Transverse colon (tissue), 4 donors: Measurements from ENCODE around the gene ADGRA1. TPM values are rescaled to one million over a fixed set of nuclear protein-coding genes. Genes with fewer than 3 reads are reported as not detected.
A peak's percentile ranks its signal among the peaks of the same experiment; 100 is the strongest.

Source experiments
- DNase-seq: peaks from one replicate; pipeline ENCODE4 v3.0.0-alpha.2; 2019
- H3K27ac ChIP-seq, 4 donors: fragments of 200-600 bp; sonication (generic); 2 replicates each; pipeline ENCODE4 v1.5.1; 2016 to 2018; ENCODE audit warnings: inconsistent platforms in 4 of 4
- H3K27me3 ChIP-seq: fragments of 200-600 bp; sonication (generic); 2 replicates; pipeline ENCODE4 v1.5.1; 2017; ENCODE audit warnings: inconsistent platforms
- H3K36me3 ChIP-seq, 4 donors: fragments of 200-600 bp; sonication (generic); 2 replicates each; pipeline ENCODE4 v1.5.1; 2017 to 2019; ENCODE audit warnings: inconsistent platforms in 4 of 4
- H3K4me1 ChIP-seq, 4 donors: fragments of 200-600 bp; sonication (generic); 2 replicates each; pipeline ENCODE4 v1.5.1; 2017 to 2020; ENCODE audit warnings: inconsistent platforms in 4 of 4
- H3K4me3 ChIP-seq, 4 donors: fragments of 200-600 bp; sonication (generic); 1 replicate in 1 of 4; 2 replicates in 3 of 4; pipeline versions ENCODE4 v1.5.1 to v1.6.1; 2017 to 2019; ENCODE audit warnings: inconsistent platforms in 4 of 4
- H3K9me3 ChIP-seq, 2 donors: fragments of 200-600 bp; sonication (generic); 2 replicates each; pipeline ENCODE4 v1.5.1; 2017 to 2019; ENCODE audit warnings: inconsistent platforms in 2 of 2
- EP300 ChIP-seq: sonication (generic); formaldehyde crosslinking; IDR thresholded peaks from one replicate; pipeline ENCODE4 v1.6.1; 2017; ENCODE audit warnings: antibody characterized with exemption, low read depth
- POLR2A ChIP-seq: fragments of 450-650 bp; IDR thresholded peaks from one replicate; pipeline ENCODE4 v1.6.1; 2016; ENCODE audit warnings: antibody characterized with exemption, mild to moderate bottlenecking, moderate library complexity
- POLR2AphosphoS5 ChIP-seq, 3 donors: sonication (generic); formaldehyde crosslinking; IDR thresholded peaks; one replicate each; pipeline ENCODE4 v1.6.1; 2016; ENCODE audit warnings: antibody characterized with exemption in 3 of 3
- WGBS, 2 donors: methylation state at CpG; one replicate each; pipeline ENCODE4 v1.1.5; 2018; ENCODE audit warnings: low coverage in 1 of 2; 5-methylcytosine and 5-hydroxymethylcytosine counted together
- in situ Hi-C, 4 donors: fragments of 200-750 bp; cut with MboI; loops; one replicate each; pipeline versions ENCODE4 v1.15.0 to v1.15.1; 2017; ENCODE audit warnings: low sequenced_read_pairs in 3 of 4, low pct_ligation_motif_present in 1 of 4, low pct_unique_long_range_greater_than_20kb in 1 of 4
- intact Hi-C: fragments of 100-400 bp; cut with DNase I; formaldehyde crosslinking; loops from one replicate; pipeline ENCODE4 v1.15.1; 2023; ENCODE audit warnings: low total_unique reads
- total RNA-seq, 4 donors: library from RNA; depleted of rRNA; stranded (reverse); fragments of >200 nt; gene quantifications; one replicate each; pipeline ENCODE4 v1.1.0, GENCODE V29; 2016
- TF ChIP-seq, protein P1 (sequence below), 5 experiments: fragments of 200-600 bp in 3 of 5; fragments of 450-650 bp in 2 of 5; sonication (generic) in 3 of 5; IDR thresholded peaks; 1 replicate in 2 of 5; 2 replicates in 3 of 5; pipeline ENCODE4 v1.5.1; 2016 to 2017; ENCODE audit warnings: antibody characterized with exemption in 5 of 5, inconsistent platforms in 3 of 5, mild to moderate bottlenecking in 2 of 5, moderate library complexity in 1 of 5

Gene ADGRA1
- total RNA-seq, 4 donors from 2014 or later = 0.16 TPM; not detected in 3

DNA sequence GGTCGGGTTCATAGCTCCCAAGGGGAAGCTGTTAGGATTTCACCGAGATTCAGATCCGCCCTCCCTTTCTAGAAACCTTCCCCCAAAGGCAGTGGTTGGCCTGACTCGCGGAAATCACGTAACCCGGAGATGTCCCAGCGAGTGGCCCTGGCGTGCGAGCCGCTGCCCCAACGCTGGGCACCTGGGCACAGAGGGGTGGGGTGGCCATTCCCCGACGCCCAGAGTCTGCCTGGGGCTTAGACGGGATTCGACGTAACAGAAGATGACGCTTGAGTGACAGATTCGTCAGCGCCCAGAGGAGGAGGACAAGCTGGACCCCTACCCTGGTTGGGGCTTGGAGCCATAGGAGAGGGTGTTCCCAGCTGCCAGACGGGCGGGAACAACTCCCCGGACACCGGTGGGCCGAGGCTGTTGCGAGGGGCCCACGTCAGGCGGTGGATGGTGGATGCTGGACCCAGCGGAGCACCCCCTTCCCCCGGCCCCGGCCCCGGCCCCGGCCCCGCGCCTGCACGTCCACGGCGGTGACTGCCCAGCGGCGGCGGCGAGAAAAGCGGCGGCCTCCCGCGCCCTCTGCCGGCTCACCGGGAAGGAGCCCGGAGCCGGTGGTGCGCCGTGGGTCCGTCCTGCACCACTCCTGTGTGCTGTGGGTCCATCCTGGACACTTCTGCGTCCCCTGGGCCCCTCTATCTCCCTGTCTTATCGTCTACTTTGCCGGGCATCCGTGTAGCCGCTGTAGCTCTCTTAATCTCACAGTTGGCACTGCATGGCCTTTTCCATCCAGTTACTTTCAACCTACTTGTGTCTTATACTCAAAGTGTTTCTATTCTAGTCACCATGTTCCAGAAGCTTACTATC is 36.9 kb downstream of the ADGRA1 start:
- peak; percentile 8 for DNase-seq
- 42 to 44% methylated on average over 8 to 32 of the region's 58 CpGs for WGBS, 2 donors
- in situ Hi-C loops = loop anchor here in 2 of 4 donors (25.0 kb wide), 1 partner anchor 187 kb away; the partner anchor contains the start of gene CFAP46 (in 2 of the 2)

DNA sequence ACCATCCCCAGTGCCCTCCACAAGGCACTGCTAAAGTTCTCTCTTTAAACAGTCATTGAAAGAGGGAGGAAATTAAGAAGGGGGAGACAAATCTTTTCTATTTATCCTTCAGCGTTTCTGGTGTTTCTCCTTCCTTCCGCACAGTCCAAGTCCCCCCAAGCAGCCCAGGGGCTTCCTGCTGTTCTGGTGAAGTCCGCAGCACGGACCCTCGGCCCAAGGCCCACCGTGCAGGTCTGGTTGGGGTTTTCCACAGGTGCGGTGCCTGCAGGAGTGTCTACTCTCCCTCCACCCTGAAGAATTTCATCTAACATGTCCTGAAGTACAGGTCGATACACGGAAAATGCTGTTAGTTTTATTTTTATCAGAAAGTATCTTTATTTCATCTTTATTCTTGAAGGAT is 38.2 kb downstream of the ADGRA1 start:
- Histone ChIP-seq H3K4me1 (no peaks in the 10 kb centered on the region), H3K27ac (no peak overlapping the region), H3K9me3 (no peaks in the 10 kb centered on the region), H3K27me3 (peaks cover 25% of the 10 kb centered on the region), H3K4me3 (no peak overlapping the region), H3K36me3 (no peaks in the 10 kb centered on the region)
- no peak for DNase-seq
- no peak for TF ChIP-seq EP300
- TF ChIP-seq POLR2AphosphoS5 (IDR thresholded peaks at IDR 0.05) = no peak
- TF ChIP-seq, protein P1, sequence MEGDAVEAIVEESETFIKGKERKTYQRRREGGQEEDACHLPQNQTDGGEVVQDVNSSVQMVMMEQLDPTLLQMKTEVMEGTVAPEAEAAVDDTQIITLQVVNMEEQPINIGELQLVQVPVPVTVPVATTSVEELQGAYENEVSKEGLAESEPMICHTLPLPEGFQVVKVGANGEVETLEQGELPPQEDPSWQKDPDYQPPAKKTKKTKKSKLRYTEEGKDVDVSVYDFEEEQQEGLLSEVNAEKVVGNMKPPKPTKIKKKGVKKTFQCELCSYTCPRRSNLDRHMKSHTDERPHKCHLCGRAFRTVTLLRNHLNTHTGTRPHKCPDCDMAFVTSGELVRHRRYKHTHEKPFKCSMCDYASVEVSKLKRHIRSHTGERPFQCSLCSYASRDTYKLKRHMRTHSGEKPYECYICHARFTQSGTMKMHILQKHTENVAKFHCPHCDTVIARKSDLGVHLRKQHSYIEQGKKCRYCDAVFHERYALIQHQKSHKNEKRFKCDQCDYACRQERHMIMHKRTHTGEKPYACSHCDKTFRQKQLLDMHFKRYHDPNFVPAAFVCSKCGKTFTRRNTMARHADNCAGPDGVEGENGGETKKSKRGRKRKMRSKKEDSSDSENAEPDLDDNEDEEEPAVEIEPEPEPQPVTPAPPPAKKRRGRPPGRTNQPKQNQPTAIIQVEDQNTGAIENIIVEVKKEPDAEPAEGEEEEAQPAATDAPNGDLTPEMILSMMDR (IDR thresholded peaks at IDR 0.05) = no peak
- TF ChIP-seq POLR2A = no peak
- whole genome bisulfite sequencing, 2 donors = 84 to 86% methylated on average over 7 to 9 of the region's 9 CpGs
- in situ Hi-C loops = no loop called here
- intact Hi-C loops = loop anchor here (5.0 kb wide), 1 partner anchor 289 kb away; no protein-coding TSS in a partner anchor

More for the DNA sequence above, 36.9 kb downstream of the ADGRA1 start:
- Histone ChIP-seq H3K27ac (no peak overlapping the region), H3K4me1 (no peaks in the 10 kb centered on the region), H3K4me3 (no peak overlapping the region), H3K9me3 (no peaks in the 10 kb centered on the region), H3K36me3 (no peaks in the 10 kb centered on the region), H3K27me3 (peaks cover 25% of the 10 kb centered on the region)
- no peak for TF ChIP-seq POLR2AphosphoS5 (IDR thresholded peaks at IDR 0.05)
- TF ChIP-seq, protein P1 (IDR thresholded peaks at IDR 0.05) = peak; percentile 36 to 64 (median 40)
- intact Hi-C loops = loop anchor here (5.0 kb wide), 1 partner anchor 287 kb away; no protein-coding TSS in a partner anchor

DNA sequence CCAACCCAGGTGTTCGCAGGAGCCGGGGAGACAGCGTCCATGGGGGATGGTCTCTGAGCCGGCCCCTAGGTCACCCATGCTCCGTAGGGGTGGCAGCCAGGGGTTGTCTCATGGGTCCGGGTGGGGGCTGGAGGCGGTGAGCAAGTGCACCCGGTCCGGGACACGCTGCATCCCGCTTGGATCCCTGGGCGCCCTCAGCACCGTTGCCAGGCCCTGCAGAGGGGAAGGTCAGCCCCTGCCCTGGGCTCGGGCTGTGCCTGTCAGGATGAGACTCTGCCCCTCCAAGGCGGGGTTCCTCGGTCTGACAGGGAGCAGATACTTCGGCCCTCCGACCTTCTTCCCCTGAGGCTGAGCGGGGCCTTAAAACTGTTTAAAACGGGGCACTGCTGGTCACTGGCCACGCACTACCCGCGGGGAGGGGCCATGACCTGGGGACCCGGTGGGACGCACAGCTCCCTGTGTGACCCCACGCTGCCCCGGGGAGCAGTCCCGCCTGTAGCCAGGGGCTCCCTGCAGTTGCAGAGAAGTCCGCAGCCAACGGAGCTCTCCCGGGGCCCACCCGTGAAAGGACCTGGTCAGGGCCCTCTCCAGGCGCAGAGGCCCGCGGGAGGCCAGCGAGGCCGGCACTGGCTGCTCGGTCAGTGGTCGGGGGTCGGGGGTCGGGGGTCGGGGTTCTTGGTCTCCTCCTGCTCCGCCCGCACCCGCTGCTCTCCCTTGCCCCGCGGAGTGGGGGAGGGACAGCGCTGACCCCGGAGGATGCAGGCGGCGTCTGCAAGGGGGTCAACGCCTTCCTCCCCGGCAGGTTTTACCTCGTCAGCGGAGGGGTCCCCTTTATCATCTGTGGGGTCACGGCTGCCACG is 38.9 kb downstream of the ADGRA1 start:
- no peaks in the 10 kb centered on the region for H3K36me3 ChIP-seq
- no peaks in the 10 kb centered on the region for H3K4me1 ChIP-seq
- no peaks in the 10 kb centered on the region for H3K9me3 ChIP-seq
- WGBS, 2 donors = 93% methylated on average over 33 of the region's 57 CpGs; no CpG with 5 or more reads in 1 of the 2 donors
- peaks cover 25% of the 10 kb centered on the region for H3K27me3 ChIP-seq
- in situ Hi-C loops = no loop called here
- TF ChIP-seq EP300 (no peak), POLR2A (no peak), POLR2AphosphoS5 (IDR thresholded peaks at IDR 0.05) (no peak)
- TF ChIP-seq, protein P1 (IDR thresholded peaks at IDR 0.05) = no peak
- H3K4me3 ChIP-seq = no peak overlapping the region
- intact Hi-C loops = loop anchor here (5.0 kb wide), 1 partner anchor 289 kb away; no protein-coding TSS in a partner anchor
- no peak overlapping the region for H3K27ac ChIP-seq
- peak; percentile 6 for DNase-seq
